ENCODE results near the gene CORO1A. TPM values are rescaled to one million over a fixed set of nuclear protein-coding genes. Genes with fewer than 3 reads are reported as not detected.
"Not testable (repeated sequence)": the region's sequence is repeated elsewhere in the genome, so short reads cannot be mapped to it uniquely, and the experiment has no call there.

Gene CORO1A
- total RNA-seq, 1 donor from 2014 or later = 10.6 TPM

DNA sequence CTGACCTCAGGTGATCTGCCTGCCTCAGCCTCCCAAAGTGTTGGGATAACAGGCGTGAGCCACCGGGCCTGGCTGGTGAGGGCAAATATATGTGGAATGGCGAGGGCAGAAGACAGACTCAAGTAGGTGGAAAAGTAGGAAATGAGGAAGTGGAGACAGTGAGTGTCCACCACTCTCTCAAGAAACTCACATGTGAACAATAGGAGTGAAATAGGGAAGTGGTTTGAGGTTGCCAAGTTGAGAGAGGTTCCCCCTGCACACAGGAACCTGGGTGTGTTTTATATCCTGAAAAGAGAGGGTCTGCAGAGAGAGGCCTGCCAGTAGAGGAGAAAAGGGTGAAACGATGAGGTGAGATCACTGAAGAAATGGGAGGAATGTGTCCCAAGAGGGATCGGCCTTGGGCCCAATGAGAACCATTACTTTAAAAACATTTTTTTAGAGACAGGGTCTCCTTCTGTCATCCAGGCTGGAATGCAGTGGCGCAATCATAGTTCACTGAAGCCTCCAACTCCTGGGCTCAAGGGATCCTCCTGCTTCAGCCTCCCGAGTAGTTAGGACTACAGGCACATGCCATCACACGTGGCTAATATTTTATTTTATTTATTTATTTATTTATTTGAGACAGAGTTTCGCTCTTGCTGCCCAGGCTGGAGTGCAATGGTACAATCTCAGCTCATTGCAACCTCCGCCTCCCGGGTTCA, 17.1 kb upstream of the CORO1A start:
- Histone ChIP-seq H3K9ac (no peak overlapping the region), H3K27ac (no peak overlapping the region), H3K79me2 (ENCODE audit: low read depth) (no peaks in the 10 kb centered on the region), H3F3A (ENCODE audit: low read depth) (peaks cover 3% of the 10 kb centered on the region), H3K4me3 (no peak overlapping the region), H3K27me3 (no peaks in the 10 kb centered on the region), H3K4me1 (no peaks in the 10 kb centered on the region), H3K9me3 (ENCODE audit: low read depth) (no peaks in the 10 kb centered on the region), H2AFZ (replicated peaks) (no peak overlapping the region), H3K4me2 (no peak overlapping the region), H4K20me1 (ENCODE audit: low read depth) (no peaks in the 10 kb centered on the region), H3K36me3 (no peaks in the 10 kb centered on the region)
- Mint-ChIP-seq H3K27ac (no peak overlapping the region), H3K36me3 (no peaks in the 10 kb centered on the region), H3K27me3 (ENCODE audit: insufficient read depth, low read depth) (peaks cover 4% of the 10 kb centered on the region), H3K4me3 (no peak overlapping the region), H3K9me3 (peaks cover 4% of the 10 kb centered on the region), H3K4me1 (peaks cover 2% of the 10 kb centered on the region)
- TF ChIP-seq, protein P1, sequence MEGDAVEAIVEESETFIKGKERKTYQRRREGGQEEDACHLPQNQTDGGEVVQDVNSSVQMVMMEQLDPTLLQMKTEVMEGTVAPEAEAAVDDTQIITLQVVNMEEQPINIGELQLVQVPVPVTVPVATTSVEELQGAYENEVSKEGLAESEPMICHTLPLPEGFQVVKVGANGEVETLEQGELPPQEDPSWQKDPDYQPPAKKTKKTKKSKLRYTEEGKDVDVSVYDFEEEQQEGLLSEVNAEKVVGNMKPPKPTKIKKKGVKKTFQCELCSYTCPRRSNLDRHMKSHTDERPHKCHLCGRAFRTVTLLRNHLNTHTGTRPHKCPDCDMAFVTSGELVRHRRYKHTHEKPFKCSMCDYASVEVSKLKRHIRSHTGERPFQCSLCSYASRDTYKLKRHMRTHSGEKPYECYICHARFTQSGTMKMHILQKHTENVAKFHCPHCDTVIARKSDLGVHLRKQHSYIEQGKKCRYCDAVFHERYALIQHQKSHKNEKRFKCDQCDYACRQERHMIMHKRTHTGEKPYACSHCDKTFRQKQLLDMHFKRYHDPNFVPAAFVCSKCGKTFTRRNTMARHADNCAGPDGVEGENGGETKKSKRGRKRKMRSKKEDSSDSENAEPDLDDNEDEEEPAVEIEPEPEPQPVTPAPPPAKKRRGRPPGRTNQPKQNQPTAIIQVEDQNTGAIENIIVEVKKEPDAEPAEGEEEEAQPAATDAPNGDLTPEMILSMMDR (IDR thresholded peaks at IDR 0.05) = no peak
- TF ChIP-seq EZH2 (IDR thresholded peaks at IDR 0.05) = no peak
- TF ChIP-seq EZH2phosphoT487 (IDR thresholded peaks at IDR 0.05) = no peak
- no peak for DNase-seq (ENCODE audit: low spot score)

DNA sequence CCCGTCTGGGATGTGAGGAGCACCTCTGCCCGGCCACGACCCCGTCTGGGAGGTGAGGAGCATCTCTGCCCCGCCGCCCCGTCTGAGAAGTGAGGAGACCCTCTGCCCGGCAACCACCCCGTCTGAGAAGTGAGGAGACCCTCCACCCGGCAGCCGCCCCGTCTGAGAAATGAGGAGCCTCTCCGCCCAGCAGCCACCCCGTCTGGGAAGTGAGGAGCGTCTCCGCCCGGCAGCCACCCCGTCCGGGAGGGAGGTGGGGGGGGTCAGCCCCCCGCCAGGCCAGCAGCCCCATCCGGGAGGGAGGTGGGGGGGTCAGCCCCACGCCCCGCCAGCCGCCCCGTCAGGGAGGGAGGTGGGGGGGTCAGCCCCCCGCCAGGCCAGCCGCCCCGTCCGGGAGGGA, 14.7 kb upstream of the CORO1A start:
- H2AFZ ChIP-seq (replicated peaks); DNase-seq (ENCODE audit: low spot score): not testable (repeated sequence)

DNA sequence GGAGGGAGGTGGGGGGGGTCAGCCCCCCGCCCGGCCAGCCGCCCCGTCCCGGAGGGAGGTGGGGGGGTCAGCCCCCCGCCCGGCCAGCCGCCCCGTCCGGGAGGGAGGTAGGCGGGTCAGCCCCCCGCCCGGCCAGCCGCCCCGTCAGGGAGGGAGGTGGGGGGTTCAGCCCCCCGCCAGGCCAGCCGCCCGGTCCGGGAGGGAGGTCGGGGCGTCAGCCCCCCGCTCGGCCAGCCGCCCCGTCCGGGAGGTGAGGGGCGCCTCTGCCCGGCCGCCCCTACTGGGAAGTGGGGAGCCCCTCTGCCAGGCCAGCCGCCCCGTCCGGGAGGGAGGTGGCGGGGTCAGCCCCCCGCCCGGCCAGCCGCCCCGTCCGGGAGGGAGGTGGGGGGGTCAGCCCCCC, 14.0 kb upstream of the CORO1A start:
- H3K36me3 ChIP-seq; H3K9me3 Mint-ChIP-seq; H3K4me2 ChIP-seq; H3K4me3 ChIP-seq; H3K9me3 ChIP-seq (ENCODE audit: low read depth); H2AFZ ChIP-seq (replicated peaks); H3K4me1 Mint-ChIP-seq; H3K27me3 Mint-ChIP-seq (ENCODE audit: insufficient read depth, low read depth); H3K36me3 Mint-ChIP-seq; H3K9ac ChIP-seq; H3K27ac ChIP-seq; H3K4me3 Mint-ChIP-seq; DNase-seq (ENCODE audit: low spot score); H3K27me3 ChIP-seq; H3K27ac Mint-ChIP-seq; H4K20me1 ChIP-seq (ENCODE audit: low read depth); H3K4me1 ChIP-seq; H3F3A ChIP-seq (ENCODE audit: low read depth); H3K79me2 ChIP-seq (ENCODE audit: low read depth): not testable (repeated sequence)

More for the DNA sequence above, 14.7 kb upstream of the CORO1A start:
- not testable (repeated sequence) for H3K27ac ChIP-seq; H4K20me1 ChIP-seq (ENCODE audit: low read depth); H3F3A ChIP-seq (ENCODE audit: low read depth); H3K36me3 ChIP-seq; H3K36me3 Mint-ChIP-seq; H3K27ac Mint-ChIP-seq; H3K9ac ChIP-seq; H3K4me1 Mint-ChIP-seq; H3K4me3 ChIP-seq; H3K4me1 ChIP-seq; H3K9me3 Mint-ChIP-seq; H3K27me3 ChIP-seq; H3K4me2 ChIP-seq; H3K79me2 ChIP-seq (ENCODE audit: low read depth); H3K4me3 Mint-ChIP-seq; H3K9me3 ChIP-seq (ENCODE audit: low read depth); H3K27me3 Mint-ChIP-seq (ENCODE audit: insufficient read depth, low read depth)

DNA sequence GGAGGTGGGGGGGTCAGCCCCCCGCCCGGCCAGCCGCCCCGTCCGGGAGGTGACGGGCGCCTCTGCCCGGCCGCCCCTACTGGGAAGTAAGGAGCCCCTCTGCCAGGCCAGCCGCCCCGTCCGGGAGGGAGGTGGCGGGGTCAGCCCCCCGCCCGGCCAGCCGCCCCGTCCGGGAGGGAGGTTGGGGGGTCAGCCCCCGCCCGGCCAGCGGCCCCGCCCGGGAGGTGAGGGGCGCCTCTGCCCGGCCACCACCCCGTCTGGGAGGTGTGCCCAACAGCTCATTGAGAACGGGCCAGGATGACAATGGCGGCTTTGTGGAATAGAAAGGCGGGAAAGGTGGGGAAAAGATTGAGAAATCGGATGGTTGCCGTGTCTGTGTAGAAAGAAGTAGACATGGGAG, 13.3 kb upstream of the CORO1A start:
- not testable (repeated sequence) for H3K27ac Mint-ChIP-seq; H3K4me3 ChIP-seq; H3K4me1 Mint-ChIP-seq; H3K79me2 ChIP-seq (ENCODE audit: low read depth); H3K36me3 Mint-ChIP-seq; H3K9ac ChIP-seq; H3K27me3 ChIP-seq; H4K20me1 ChIP-seq (ENCODE audit: low read depth); H3K9me3 ChIP-seq (ENCODE audit: low read depth); H3K27me3 Mint-ChIP-seq (ENCODE audit: insufficient read depth, low read depth); DNase-seq (ENCODE audit: low spot score); H3K9me3 Mint-ChIP-seq; H3K36me3 ChIP-seq; H3F3A ChIP-seq (ENCODE audit: low read depth); H3K27ac ChIP-seq; H3K4me1 ChIP-seq; H3K4me3 Mint-ChIP-seq; H3K4me2 ChIP-seq; H2AFZ ChIP-seq (replicated peaks)

DNA sequence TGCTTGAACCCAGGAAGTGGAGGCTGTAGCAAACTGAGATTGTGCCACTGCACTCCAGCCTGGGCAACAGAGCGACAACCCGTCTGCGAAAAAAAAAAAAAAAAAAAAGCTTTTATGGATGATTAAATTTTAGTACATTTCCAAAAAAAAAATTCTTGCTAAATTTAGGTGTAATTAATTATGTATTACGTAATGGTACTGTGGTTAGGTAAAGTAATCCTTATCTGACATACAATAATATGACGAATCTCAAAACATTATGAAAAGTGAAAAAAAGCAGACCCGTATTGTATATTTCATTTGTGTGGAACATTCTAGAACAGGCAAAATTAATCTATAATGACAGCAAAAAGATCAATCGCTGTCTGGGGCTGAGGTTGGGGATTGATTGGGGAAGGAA, 10.3 kb upstream of the CORO1A start:
- H3K4me3 ChIP-seq = no peak overlapping the region
- H3K9me3 ChIP-seq (ENCODE audit: low read depth) = no peaks in the 10 kb centered on the region
- Mint-ChIP-seq H3K27me3 (ENCODE audit: insufficient read depth, low read depth) (peaks cover 5% of the 10 kb centered on the region), H3K36me3 (no peaks in the 10 kb centered on the region), H3K9me3 (peaks cover 3% of the 10 kb centered on the region), H3K4me3 (no peak overlapping the region), H3K27ac (no peak overlapping the region), H3K4me1 (peaks cover 2% of the 10 kb centered on the region)
- H3K79me2 ChIP-seq (ENCODE audit: low read depth) = no peaks in the 10 kb centered on the region
- H4K20me1 ChIP-seq (ENCODE audit: low read depth) = no peaks in the 10 kb centered on the region
- no peak for TF ChIP-seq EZH2 (IDR thresholded peaks at IDR 0.05)
- TF ChIP-seq, protein P1 (IDR thresholded peaks at IDR 0.05) = no peak
- TF ChIP-seq EZH2phosphoT487 (IDR thresholded peaks at IDR 0.05) = no peak
- H3F3A ChIP-seq (ENCODE audit: low read depth) = peaks cover 6% of the 10 kb centered on the region
- H3K27ac ChIP-seq = no peak overlapping the region
- no peaks in the 10 kb centered on the region for H3K27me3 ChIP-seq
- no peak overlapping the region for H3K9ac ChIP-seq
- H3K4me1 ChIP-seq = no peaks in the 10 kb centered on the region
- no peak overlapping the region for H3K4me2 ChIP-seq
- no peak for DNase-seq (ENCODE audit: low spot score)
- H2AFZ ChIP-seq (replicated peaks) = no peak overlapping the region
- no peaks in the 10 kb centered on the region for H3K36me3 ChIP-seq

DNA sequence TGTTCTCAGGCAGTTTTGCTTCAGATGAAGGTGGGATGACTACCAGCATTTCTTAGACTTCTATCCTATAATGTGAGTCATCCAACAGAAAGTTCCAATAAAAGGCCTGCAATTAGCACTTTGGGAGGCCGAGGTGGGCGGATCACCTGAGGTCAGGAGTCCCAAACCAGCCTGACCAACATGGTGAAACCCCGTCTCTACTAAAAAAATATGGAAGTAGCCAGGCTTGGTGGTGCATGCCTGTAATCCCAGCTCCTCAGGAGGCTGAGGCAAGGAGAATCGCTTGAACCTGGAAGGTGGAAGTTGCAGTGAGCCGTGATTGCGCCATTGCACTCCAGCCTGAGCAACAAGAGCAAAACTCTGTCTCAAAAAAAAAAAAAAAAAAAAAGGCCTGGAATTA, 6.5 kb upstream of the CORO1A start:
- H3K27ac Mint-ChIP-seq; H3F3A ChIP-seq (ENCODE audit: low read depth); H3K27me3 Mint-ChIP-seq (ENCODE audit: insufficient read depth, low read depth); H3K4me2 ChIP-seq; H3K27ac ChIP-seq; DNase-seq (ENCODE audit: low spot score); H3K4me1 ChIP-seq; H4K20me1 ChIP-seq (ENCODE audit: low read depth); H3K79me2 ChIP-seq (ENCODE audit: low read depth); H2AFZ ChIP-seq (replicated peaks); H3K36me3 ChIP-seq; H3K9me3 ChIP-seq (ENCODE audit: low read depth); H3K4me3 Mint-ChIP-seq; H3K36me3 Mint-ChIP-seq; H3K4me1 Mint-ChIP-seq; H3K9ac ChIP-seq; H3K9me3 Mint-ChIP-seq; H3K4me3 ChIP-seq: not testable (repeated sequence)
- peaks cover 16% of the 10 kb centered on the region for H3K27me3 ChIP-seq
